Skeletal muscle satellite cell (primary cell): ENCODE measurements around the gene TK2.
A peak's percentile ranks its signal among the peaks of the same experiment; 100 is the strongest.

ENCODE experiments used
- H3K27me3 ChIP-seq: 2 replicates; pipeline ENCODE4 v1.7.0; 2013; ENCODE audit warnings: low read length; ENCODE audit not compliant: control insufficient read depth, insufficient read depth
- H3K36me3 ChIP-seq: 2 replicates; pipeline ENCODE4 v1.7.0; 2013; ENCODE audit warnings: mild to moderate bottlenecking, control low read depth, low read length; ENCODE audit not compliant: insufficient read depth
- H3K4me1 ChIP-seq: 2 replicates; pipeline ENCODE4 v1.7.0; 2013; ENCODE audit warnings: low read length; ENCODE audit not compliant: control insufficient read depth, insufficient read depth
- H3K4me2 ChIP-seq: 2 replicates; pipeline ENCODE4 v1.7.0; 2013; ENCODE audit warnings: mild to moderate bottlenecking, low read length
- H3K4me3 ChIP-seq: 2 replicates; pipeline ENCODE4 v1.7.0; 2013; ENCODE audit warnings: low read length
- H3K9ac ChIP-seq: 2 replicates; pipeline ENCODE4 v1.7.0; 2013; ENCODE audit warnings: mild to moderate bottlenecking, low read depth, low read length, moderate library complexity
- H3K9me3 ChIP-seq: replicated peaks from 2 replicates; pipeline ENCODE4 v1.7.0; 2013; ENCODE audit warnings: mild to moderate bottlenecking, control low read depth, low read length

Gene TK2

GRCh38 chr16:66483689-66484452 lies 66.1 kb downstream of the TK2 start:
- Histone ChIP-seq H3K9me3 (no peaks in the 10 kb centered on the region), H3K9ac (no peak overlapping the region), H3K4me1 (peaks cover 14% of the 10 kb centered on the region), H3K36me3 (no peaks in the 10 kb centered on the region), H3K4me3 (no peak overlapping the region), H3K4me2 (no peak overlapping the region), H3K27me3 (peaks cover 4% of the 10 kb centered on the region)

- H3K4me2 ChIP-seq: no peak overlapping the region
- H3K4me3 ChIP-seq: no peak overlapping the region
- no peaks in the 10 kb centered on the region for H3K9me3 ChIP-seq
- H3K36me3 ChIP-seq: no peaks in the 10 kb centered on the region
- H3K4me1 ChIP-seq: peaks cover 11% of the 10 kb centered on the region
- H3K9ac ChIP-seq: no peak overlapping the region
- peaks cover 4% of the 10 kb centered on the region for H3K27me3 ChIP-seq
Measured at GRCh38 chr16:66481943-66482390, 68.0 kb downstream of the TK2 start.

GRCh38 chr16:66481081-66481942 lies 68.6 kb downstream of the TK2 start:
- Histone ChIP-seq H3K9ac (no peak overlapping the region), H3K9me3 (no peaks in the 10 kb centered on the region), H3K36me3 (no peaks in the 10 kb centered on the region), H3K4me2 (no peak overlapping the region), H3K27me3 (peaks cover 4% of the 10 kb centered on the region), H3K4me1 (peaks cover 5% of the 10 kb centered on the region), H3K4me3 (no peak overlapping the region)

- Histone ChIP-seq H3K4me2 (no peak overlapping the region), H3K9ac (no peak overlapping the region), H3K4me3 (no peak overlapping the region), H3K9me3 (no peaks in the 10 kb centered on the region), H3K36me3 (no peaks in the 10 kb centered on the region), H3K27me3 (peaks cover 4% of the 10 kb centered on the region), H3K4me1 (peaks cover 5% of the 10 kb centered on the region)
Measured at GRCh38 chr16:66480265-66481080, 69.4 kb downstream of the TK2 start.

- Histone ChIP-seq H3K4me1 (peaks cover 5% of the 10 kb centered on the region), H3K4me3 (no peak overlapping the region), H3K4me2 (no peak overlapping the region), H3K27me3 (peaks cover 10% of the 10 kb centered on the region), H3K36me3 (no peaks in the 10 kb centered on the region), H3K9ac (no peak overlapping the region), H3K9me3 (no peaks in the 10 kb centered on the region)
Measured at GRCh38 chr16:66479661-66480264, 70.2 kb downstream of the TK2 start.

GRCh38 chr16:66478733-66479511 lies 71.0 kb downstream of the TK2 start:
- H3K4me1 ChIP-seq: peaks cover 5% of the 10 kb centered on the region
- H3K9me3 ChIP-seq: no peaks in the 10 kb centered on the region
- H3K4me3 ChIP-seq: no peak overlapping the region
- no peak overlapping the region for H3K9ac ChIP-seq
- no peak overlapping the region for H3K4me2 ChIP-seq
- no peaks in the 10 kb centered on the region for H3K36me3 ChIP-seq
- peaks cover 11% of the 10 kb centered on the region for H3K27me3 ChIP-seq

GRCh38 chr16:66477028-66477515 lies 72.8 kb downstream of the TK2 start:
- Histone ChIP-seq H3K4me2 (no peak overlapping the region), H3K9ac (no peak overlapping the region), H3K4me1 (peaks cover 5% of the 10 kb centered on the region), H3K36me3 (no peaks in the 10 kb centered on the region), H3K4me3 (no peak overlapping the region), H3K9me3 (no peaks in the 10 kb centered on the region), H3K27me3 (peaks cover 11% of the 10 kb centered on the region)

- peaks cover 8% of the 10 kb centered on the region for H3K27me3 ChIP-seq
- H3K4me2 ChIP-seq: no peak overlapping the region
- H3K36me3 ChIP-seq: no peaks in the 10 kb centered on the region
- H3K9me3 ChIP-seq: no peaks in the 10 kb centered on the region
- peaks cover 5% of the 10 kb centered on the region for H3K4me1 ChIP-seq
- H3K9ac ChIP-seq: no peak overlapping the region
- H3K4me3 ChIP-seq: no peak overlapping the region
Measured at GRCh38 chr16:66476328-66477027, 73.4 kb downstream of the TK2 start.

GRCh38 chr16:66475232-66475631 lies 74.7 kb downstream of the TK2 start:
- Histone ChIP-seq H3K9ac (no peak overlapping the region), H3K4me1 (peaks cover 5% of the 10 kb centered on the region), H3K36me3 (no peaks in the 10 kb centered on the region), H3K9me3 (no peaks in the 10 kb centered on the region), H3K4me2 (no peak overlapping the region), H3K27me3 (peaks cover 8% of the 10 kb centered on the region), H3K4me3 (no peak overlapping the region)

GRCh38 chr16:66474750-66475199 lies 75.1 kb downstream of the TK2 start:
- Histone ChIP-seq H3K36me3 (no peaks in the 10 kb centered on the region), H3K4me1 (peaks cover 5% of the 10 kb centered on the region), H3K4me3 (no peak overlapping the region), H3K9ac (no peak overlapping the region), H3K9me3 (no peaks in the 10 kb centered on the region), H3K27me3 (peaks cover 8% of the 10 kb centered on the region), H3K4me2 (peak overlapping the region; percentile 1)
